HepG2 (cell line): ENCODE results near the gene TMEM184B. TPM values are rescaled to one million over a fixed set of nuclear protein-coding genes. Genes with fewer than 3 reads are reported as not detected.

ENCODE experiments used
- CSRNP1 ChIP-seq: sonication (generic); formaldehyde crosslinking; IDR thresholded peaks from 2 replicates; pipeline ENCODE4 v1.8.1; 2023; ENCODE audit warnings: mild to moderate bottlenecking, missing genetic modification reagents
- GABPA ChIP-seq, 2 experiments: IDR thresholded peaks; 2 replicates each; pipeline ENCODE4 v1.6.1; 2011 to 2016; ENCODE audit warnings: low read depth in 2 of 2, low read length in 1 of 2, missing biosample characterization in 1 of 2, missing genetic modification characterization in 1 of 2
- IKZF5 ChIP-seq: IDR thresholded peaks from 2 replicates; pipeline ENCODE4 v1.6.1; 2018; ENCODE audit warnings: missing genetic modification reagents, mild to moderate bottlenecking, missing compliant biosample characterization
- IRX3 ChIP-seq: sonication (generic); formaldehyde crosslinking; IDR thresholded peaks from 2 replicates; pipeline ENCODE4 v1.8.1; 2023; ENCODE audit warnings: mild to moderate bottlenecking, low read depth, missing genetic modification reagents, borderline replicate concordance
- MIER2 ChIP-seq: IDR thresholded peaks from 2 replicates; pipeline ENCODE4 v1.6.1; 2016; ENCODE audit warnings: missing biosample characterization, missing genetic modification reagents
- MNT ChIP-seq: fragments of 450-650 bp; IDR thresholded peaks from 2 replicates; pipeline ENCODE4 v1.6.1; 2016
- NCOR1 ChIP-seq: fragments of 200-600 bp; sonication (generic); IDR thresholded peaks from 2 replicates; pipeline ENCODE4 v1.7.0; 2017; ENCODE audit warnings: antibody characterized with exemption, low read length, borderline replicate concordance
- NFE2 ChIP-seq: sonication (generic); formaldehyde crosslinking; IDR thresholded peaks from 2 replicates; pipeline ENCODE4 v1.4.0; 2020; ENCODE audit warnings: missing genetic modification reagents
- NR2F2 ChIP-seq: IDR thresholded peaks from 2 replicates; pipeline ENCODE4 v1.6.1; 2012; ENCODE audit warnings: low read depth, inconsistent platforms, borderline replicate concordance
- PLSCR1 ChIP-seq: sonication (generic); formaldehyde crosslinking; IDR thresholded peaks from 2 replicates; pipeline ENCODE4 v1.5.0; 2020; ENCODE audit warnings: missing genetic modification reagents, mild to moderate bottlenecking, borderline replicate concordance
- REPIN1 ChIP-seq: sonication (generic); formaldehyde crosslinking; IDR thresholded peaks from 2 replicates; pipeline ENCODE4 v1.8.0; 2022; ENCODE audit warnings: missing genetic modification reagents, low read depth, mild to moderate bottlenecking, borderline replicate concordance
- RFXANK ChIP-seq: IDR thresholded peaks from 2 replicates; pipeline ENCODE4 v1.6.1; 2016
- RXRB ChIP-seq: IDR thresholded peaks from 2 replicates; pipeline ENCODE4 v1.6.1; 2016; ENCODE audit warnings: borderline replicate concordance, missing genetic modification reagents, missing compliant biosample characterization
- TBP ChIP-seq: sonication (generic); formaldehyde crosslinking; IDR thresholded peaks from 2 replicates; pipeline ENCODE4 v1.5.0; 2020; ENCODE audit warnings: missing genetic modification reagents
- ZBTB10 ChIP-seq: sonication (generic); formaldehyde crosslinking; IDR thresholded peaks from 2 replicates; pipeline ENCODE4 v1.4.0; 2020; ENCODE audit warnings: missing genetic modification reagents, borderline replicate concordance
- ZNF280D ChIP-seq: sonication (generic); formaldehyde crosslinking; IDR thresholded peaks from 2 replicates; pipeline ENCODE4 v1.5.1; 2020; ENCODE audit warnings: mild to moderate bottlenecking, missing genetic modification reagents
- ZNF34 ChIP-seq: sonication (generic); formaldehyde crosslinking; IDR thresholded peaks from 2 replicates; pipeline ENCODE4 v1.4.0; 2020; ENCODE audit warnings: mild to moderate bottlenecking, missing genetic modification reagents, borderline replicate concordance
- polyA plus RNA-seq, 8 experiments: library from polyadenylated mRNA; depleted of rRNA in 3 of 8; stranded (reverse) in 7 of 8; unstranded in 1 of 8; fragments of >200 nt; fragmentation: Illumina TruSeq in 4 of 8; extraction: Trizol in 4 of 8; gene quantifications; 2 replicates each; pipeline versions ENCODE4 v1.2.1 to v1.2.3, GENCODE V29; 2011 to 2016; ENCODE audit warnings: low read depth in 4 of 8, missing spikeins in 1 of 8, mixed read lengths in 1 of 8; ENCODE audit not compliant: insufficient read depth in 1 of 8
- total RNA-seq, 5 experiments: library from RNA; depleted of rRNA; stranded (reverse); fragments of >200 nt; fragmentation: Illumina TruSeq; extraction: Trizol; gene quantifications; 2 replicates each; pipeline ENCODE4 v1.2.3, GENCODE V29; 2016; ENCODE audit warnings: low read depth in 1 of 5

TMEM184B gene
- total and polyA plus RNA-seq, 2 of the 13 experiments (the other 11 are each of a cell fraction or from before 2014, with no cell fraction given): 15.9 to 16.0 TPM

- TF ChIP-seq CSRNP1 (CRISPR knock-in tag) (peak; percentile 72; the same call in 1 of the 2 replicates), RXRB (CRISPR knock-in tag) (no peak; the same call in 1 of the 2 replicates), NR2F2 (no peak; the same call in 1 of the 2 replicates), NFE2 (CRISPR knock-in tag) (no peak), IKZF5 (peak; percentile 58; the same call in 1 of the 2 replicates), PLSCR1 (CRISPR knock-in tag) (no peak), GABPA (IDR thresholded peaks at IDR 0.05; ENCODE audit: low read depth, low read length) (no peak), GABPA (CRISPR knock-in tag; IDR thresholded peaks at IDR 0.05; ENCODE audit: low read depth) (peak; percentile 61), REPIN1 (CRISPR knock-in tag) (0 out of 2 replicates have a peak, but pooled peaks have one; percentile 52), MNT (0 out of 2 replicates have a peak, but pooled peaks have one; percentile 5), NCOR1 (no peak), ZBTB10 (CRISPR knock-in tag) (no peak), TBP (CRISPR knock-in tag) (no peak), MIER2 (CRISPR knock-in tag) (no peak), RFXANK (CRISPR knock-in tag) (no peak), ZNF34 (no peak), ZNF280D (0 out of 2 replicates have a peak, but pooled peaks have one; percentile 18), IRX3 (CRISPR knock-in tag) (0 out of 2 replicates have a peak, but pooled peaks have one; percentile 61)
These were observed 45.3 kb upstream of the TMEM184B start (continued) for GRCh38 chr22:38317995-38318715.
